Neuronal stem cell (in vitro differentiated cells): ENCODE results near the gene NLN.

Experiments
- DNase-seq: peaks from one replicate; pipeline ENCODE4 v3.0.0-alpha.2; 2013; ENCODE audit warnings: low spot score
- H2AFZ ChIP-seq: one replicate; pipeline ENCODE4 v1.6.1; 2013; ENCODE audit warnings: mild to moderate bottlenecking, low read length, inconsistent platforms
- H2AK5ac ChIP-seq: 2 replicates; pipeline ENCODE4 v1.6.1; 2013; ENCODE audit warnings: low read depth, mild to moderate bottlenecking, inconsistent platforms, low read length, moderate library complexity, mixed read lengths
- H2BK120ac ChIP-seq: 2 replicates; pipeline ENCODE4 v1.6.1; 2013; ENCODE audit warnings: low read depth, mild to moderate bottlenecking, inconsistent platforms, low read length, moderate library complexity, mixed read lengths
- H2BK12ac ChIP-seq: one replicate; pipeline ENCODE4 v1.6.1; 2013; ENCODE audit warnings: low read length, inconsistent platforms
- H2BK15ac ChIP-seq: 2 replicates; pipeline ENCODE4 v1.6.1; 2013; ENCODE audit warnings: mild to moderate bottlenecking, low read length, inconsistent platforms, mixed read lengths
- H2BK5ac ChIP-seq: one replicate; pipeline ENCODE4 v1.6.1; 2013; ENCODE audit warnings: inconsistent platforms, mild to moderate bottlenecking, low read length, moderate library complexity
- H3K14ac ChIP-seq: one replicate; pipeline ENCODE4 v1.6.1; 2013; ENCODE audit warnings: low read length, inconsistent platforms
- H3K18ac ChIP-seq: 2 replicates; pipeline ENCODE4 v1.6.1; 2013; ENCODE audit warnings: low read length, inconsistent platforms
- H3K23ac ChIP-seq: 2 replicates; pipeline ENCODE4 v1.6.1; 2013; ENCODE audit warnings: low read depth, mild to moderate bottlenecking, mixed read lengths, low read length, inconsistent platforms; ENCODE audit not compliant: poor library complexity
- H3K27ac ChIP-seq: replicated peaks from 3 replicates; pipeline ENCODE4 v1.5.1; 2013; ENCODE audit warnings: low read length, inconsistent platforms
- H3K27me3 ChIP-seq, 3 experiments: 2 replicates each; pipeline ENCODE4 v1.6.1; 2013; ENCODE audit warnings: low read length in 3 of 3, mild to moderate bottlenecking in 2 of 3, inconsistent platforms in 1 of 3, low read depth in 1 of 3, mixed read lengths in 1 of 3, moderate library complexity in 1 of 3; ENCODE audit not compliant: control insufficient read depth in 3 of 3, insufficient read depth in 3 of 3
- H3K36me3 ChIP-seq, 2 donors: replicated peaks in 1 of 2; 2 replicates each; pipeline ENCODE4 v1.6.1; 2013; ENCODE audit warnings: low read length in 2 of 2; ENCODE audit not compliant: control insufficient read depth in 2 of 2, insufficient read depth in 2 of 2
- H3K4ac ChIP-seq: 2 replicates; pipeline ENCODE4 v1.6.1; 2013; ENCODE audit warnings: inconsistent platforms, mild to moderate bottlenecking, low read length, moderate library complexity
- H3K4me1 ChIP-seq, 2 donors: 1 replicate in 1 of 2; 2 replicates in 1 of 2; pipeline ENCODE4 v1.6.1; 2013; ENCODE audit warnings: low read length in 2 of 2, low read depth in 1 of 2; ENCODE audit not compliant: control insufficient read depth in 2 of 2, insufficient read depth in 1 of 2
- H3K4me2 ChIP-seq: one replicate; pipeline ENCODE4 v1.6.1; 2013; ENCODE audit warnings: mild to moderate bottlenecking, low read length, inconsistent platforms; ENCODE audit not compliant: insufficient read depth, poor library complexity, severe bottlenecking
- H3K4me3 ChIP-seq, 2 donors: 2 replicates each; pipeline ENCODE4 v1.5.1; 2013; ENCODE audit warnings: low read length in 2 of 2, mild to moderate bottlenecking in 2 of 2, inconsistent platforms in 1 of 2, moderate library complexity in 1 of 2
- H3K79me1 ChIP-seq: one replicate; pipeline ENCODE4 v1.6.1; 2013; ENCODE audit warnings: low read depth, mild to moderate bottlenecking, inconsistent platforms, low read length, moderate library complexity
- H3K9ac ChIP-seq: one replicate; pipeline ENCODE4 v1.6.1; 2013; ENCODE audit warnings: mild to moderate bottlenecking, low read depth, low read length, inconsistent platforms; ENCODE audit not compliant: poor library complexity
- H3K9me3 ChIP-seq, 2 donors: replicated peaks in 1 of 2; 2 replicates each; pipeline versions ENCODE3 to v1.6.1; 2013; ENCODE audit warnings: low read length in 2 of 2, mild to moderate bottlenecking in 2 of 2, inconsistent platforms in 1 of 2, low read depth in 1 of 2, mixed read lengths in 1 of 2, moderate library complexity in 1 of 2; ENCODE audit not compliant: control insufficient read depth in 2 of 2, insufficient read depth in 1 of 2
- H4K8ac ChIP-seq: one replicate; pipeline ENCODE4 v1.6.1; 2013; ENCODE audit warnings: low read depth, mild to moderate bottlenecking, inconsistent platforms, low read length, moderate library complexity
- H4K91ac ChIP-seq: one replicate; pipeline ENCODE4 v1.6.1; 2013; ENCODE audit warnings: low read length, low read depth, mild to moderate bottlenecking, inconsistent platforms; ENCODE audit not compliant: poor library complexity
- WGBS, 2 donors: extraction: QIAGEN DNeasy Blood & Tissue Kit; methylation state at CpG; one replicate each; pipeline ENCODE4 v1.1.7; 2013; ENCODE audit warnings: missing lambda C conversion rate in 2 of 2, mixed read lengths in 1 of 2; ENCODE audit not compliant: insufficient read length in 2 of 2, insufficient replicate concordance in 1 of 2; ENCODE audit errors: extremely low coverage in 2 of 2; 5-methylcytosine and 5-hydroxymethylcytosine counted together

NLN gene

DNA sequence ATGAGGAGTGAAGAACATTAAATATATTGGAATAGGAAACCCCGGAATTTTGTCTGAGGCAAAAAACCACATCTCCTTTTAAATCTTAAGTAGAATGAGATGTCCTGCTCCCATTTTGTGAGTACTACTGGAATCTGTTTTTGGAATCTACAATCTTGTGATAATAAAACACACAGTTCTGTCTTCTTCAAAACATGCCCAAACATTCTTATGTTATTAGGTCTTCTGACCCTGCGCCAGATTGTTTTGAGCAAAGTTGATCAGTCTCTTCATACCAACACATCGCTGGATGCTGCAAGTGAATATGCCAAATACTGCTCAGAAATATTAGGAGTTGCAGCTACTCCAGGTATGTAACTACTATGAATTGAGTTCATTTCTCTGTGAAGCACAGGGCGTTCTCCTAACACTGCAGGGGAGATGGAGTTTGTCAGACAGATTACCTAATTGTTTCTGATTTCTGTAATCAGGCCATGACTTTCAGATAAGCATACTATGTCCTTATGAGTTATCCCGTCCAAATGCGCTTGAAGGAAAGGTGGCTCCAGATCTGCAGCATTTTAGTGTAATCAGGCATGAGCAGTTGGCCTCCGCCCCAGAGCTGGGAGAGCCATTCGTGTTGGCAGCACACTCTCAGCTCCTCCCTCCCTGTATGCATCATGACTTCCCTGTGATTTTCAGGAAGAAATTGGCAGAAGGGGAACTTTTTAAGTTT lies 88.0 kb downstream of the NLN start:
- no peak overlapping the region for H4K8ac ChIP-seq
- H2AK5ac ChIP-seq = no peak overlapping the region
- no peak for DNase-seq
- WGBS, 2 donors = no CpG with 5 or more reads among the region's 8 CpGs
- no peak overlapping the region for H2BK120ac ChIP-seq
- no peak overlapping the region for H3K4me3 ChIP-seq
- H3K36me3 ChIP-seq = peaks cover 9 to 82% of the 10 kb centered on the region in 2 donors
- H2AFZ ChIP-seq = no peak overlapping the region
- H3K14ac ChIP-seq = no peak overlapping the region
- H3K4me2 ChIP-seq = no peak overlapping the region
- no peak overlapping the region for H3K23ac ChIP-seq
- no peak overlapping the region for H3K27ac ChIP-seq
- no peaks in the 10 kb centered on the region for H3K79me1 ChIP-seq
- H3K18ac ChIP-seq = no peak overlapping the region
- no peak overlapping the region for H3K4ac ChIP-seq
- H2BK5ac ChIP-seq = no peak overlapping the region
- no peak overlapping the region for H3K9ac ChIP-seq
- no peak overlapping the region for H2BK15ac ChIP-seq
- H4K91ac ChIP-seq = no peak overlapping the region
- no peaks in the 10 kb centered on the region for H3K27me3 ChIP-seq
- no peak overlapping the region for H2BK12ac ChIP-seq
- peaks cover 0 to 3% of the 10 kb centered on the region in 2 donors for H3K4me1 ChIP-seq
- peaks cover 0 to 4% of the 10 kb centered on the region in 2 donors for H3K9me3 ChIP-seq

DNA sequence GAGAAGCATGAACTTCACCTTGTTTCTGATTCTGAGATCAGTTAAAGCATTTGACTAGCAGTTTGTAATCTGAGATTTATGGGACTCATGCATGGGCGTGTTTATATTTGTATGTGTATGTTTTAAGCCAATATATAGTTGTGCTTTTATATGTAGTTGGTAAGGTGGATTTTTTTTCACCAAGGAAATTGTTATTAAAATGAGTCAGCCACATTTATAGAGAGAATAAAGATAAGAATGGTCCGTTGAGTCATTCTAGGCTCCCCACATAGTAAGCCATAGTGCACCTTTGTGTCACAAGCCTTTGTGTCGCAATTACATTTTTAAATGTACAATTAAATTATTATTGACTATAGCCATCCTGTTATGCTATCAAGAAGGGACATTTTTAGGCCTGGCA lies 89.0 kb downstream of the NLN start:
- H2BK15ac ChIP-seq = no peak overlapping the region
- no peak overlapping the region for H2BK120ac ChIP-seq
- H3K27me3 ChIP-seq = no peaks in the 10 kb centered on the region
- H3K9me3 ChIP-seq = no peaks in the 10 kb centered on the region
- H3K79me1 ChIP-seq = no peaks in the 10 kb centered on the region
- peaks cover 0 to 3% of the 10 kb centered on the region in 2 donors for H3K4me1 ChIP-seq
- no peak overlapping the region for H4K91ac ChIP-seq
- no peak overlapping the region for H3K27ac ChIP-seq
- no peak overlapping the region for H3K4me2 ChIP-seq
- no peak overlapping the region for H3K9ac ChIP-seq
- DNase-seq = no peak
- WGBS, 2 donors = no CpG with 5 or more reads among the region's 3 CpGs
- H3K4me3 ChIP-seq = no peak overlapping the region
- no peak overlapping the region for H3K14ac ChIP-seq
- H3K36me3 ChIP-seq = peaks cover 11 to 81% of the 10 kb centered on the region in 2 donors
- no peak overlapping the region for H3K23ac ChIP-seq
- no peak overlapping the region for H2AFZ ChIP-seq
- no peak overlapping the region for H2BK5ac ChIP-seq
- no peak overlapping the region for H4K8ac ChIP-seq
- H2BK12ac ChIP-seq = no peak overlapping the region
- H2AK5ac ChIP-seq = no peak overlapping the region
- no peak overlapping the region for H3K4ac ChIP-seq
- no peak overlapping the region for H3K18ac ChIP-seq

DNA sequence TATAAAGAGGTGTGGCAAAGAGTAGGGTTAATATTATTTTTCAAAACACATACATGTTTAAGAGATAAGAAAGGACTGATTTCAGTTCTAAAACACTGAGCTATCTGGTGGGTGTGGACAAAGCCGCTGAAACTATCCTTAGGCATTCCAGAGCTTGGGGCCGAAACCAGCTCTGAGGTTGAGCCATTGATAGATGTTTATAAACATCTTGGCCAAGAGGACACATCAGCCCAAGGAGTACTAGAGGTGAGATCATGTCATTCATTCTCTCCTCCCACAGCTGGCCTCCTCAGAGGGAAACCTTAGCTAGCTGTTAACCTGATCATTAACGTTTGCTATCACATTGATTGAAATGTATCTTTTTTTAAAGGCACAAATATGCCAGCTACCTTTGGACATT lies 89.9 kb downstream of the NLN start:
- no peak overlapping the region for H3K4ac ChIP-seq
- H2BK12ac ChIP-seq = no peak overlapping the region
- no peak overlapping the region for H3K27ac ChIP-seq
- no peak overlapping the region for H3K9ac ChIP-seq
- no peak overlapping the region for H3K18ac ChIP-seq
- no peak overlapping the region for H2AFZ ChIP-seq
- H2BK15ac ChIP-seq = no peak overlapping the region
- H3K36me3 ChIP-seq = peaks cover 11 to 80% of the 10 kb centered on the region in 2 donors
- no CpG with 5 or more reads among the region's 3 CpGs for WGBS, 2 donors
- DNase-seq = no peak
- no peak overlapping the region for H3K14ac ChIP-seq
- H3K4me1 ChIP-seq = peaks cover 3 to 5% of the 10 kb centered on the region in 2 donors
- H4K91ac ChIP-seq = no peak overlapping the region
- no peaks in the 10 kb centered on the region for H3K9me3 ChIP-seq
- no peak overlapping the region for H2BK5ac ChIP-seq
- no peak overlapping the region for H3K4me2 ChIP-seq
- H2BK120ac ChIP-seq = no peak overlapping the region
- no peaks in the 10 kb centered on the region for H3K27me3 ChIP-seq
- no peak overlapping the region for H3K4me3 ChIP-seq
- H4K8ac ChIP-seq = no peak overlapping the region
- no peak overlapping the region for H2AK5ac ChIP-seq
- no peaks in the 10 kb centered on the region for H3K79me1 ChIP-seq
- H3K23ac ChIP-seq = no peak overlapping the region

DNA sequence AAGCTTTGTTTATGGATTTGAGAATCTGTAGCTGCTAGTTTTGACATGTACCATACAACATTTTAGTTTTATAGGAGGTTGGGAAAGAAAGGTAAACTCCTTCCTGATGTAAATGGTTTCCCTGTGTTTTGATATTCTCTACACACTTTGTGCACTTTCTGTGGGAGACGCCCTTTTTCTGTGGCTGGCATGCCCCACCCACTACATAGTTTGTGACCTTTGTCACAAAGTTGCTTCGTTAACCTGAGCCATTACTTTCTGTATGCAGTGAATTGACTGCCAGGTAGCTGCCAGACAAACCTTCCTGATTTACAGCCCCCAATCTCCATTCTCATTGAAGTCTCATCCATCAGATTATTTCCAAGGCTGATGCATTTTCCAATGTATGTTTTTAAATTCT lies 90.6 kb downstream of the NLN start:
- no peak for DNase-seq
- Histone ChIP-seq H2BK5ac (no peak overlapping the region), H3K9me3 (no peaks in the 10 kb centered on the region), H3K9ac (no peak overlapping the region), H3K4ac (no peak overlapping the region), H3K36me3 (peaks cover 11 to 80% of the 10 kb centered on the region in 2 donors), H3K4me2 (no peak overlapping the region), H4K8ac (no peak overlapping the region), H2AK5ac (no peak overlapping the region), H4K91ac (no peak overlapping the region), H3K4me3 (no peak overlapping the region), H3K27ac (no peak overlapping the region), H2BK12ac (no peak overlapping the region), H3K18ac (no peak overlapping the region), H2AFZ (no peak overlapping the region), H2BK15ac (no peak overlapping the region), H3K79me1 (no peaks in the 10 kb centered on the region), H3K23ac (no peak overlapping the region), H3K4me1 (peaks cover 3 to 12% of the 10 kb centered on the region in 2 donors), H3K14ac (no peak overlapping the region), H3K27me3 (no peaks in the 10 kb centered on the region), H2BK120ac (no peak overlapping the region)
- WGBS, 2 donors = no CpG with 5 or more reads among the region's 2 CpGs
